Dedifferentiated amniotic fluid mesenchymal stem cell (primary cell): ENCODE data around the gene DIPK1B.

Source experiments
- DNase-seq: peaks from one replicate; pipeline ENCODE4 v3.0.0-alpha.2; 2016; ENCODE audit errors: extremely low spot score

The DIPK1B gene

DNA sequence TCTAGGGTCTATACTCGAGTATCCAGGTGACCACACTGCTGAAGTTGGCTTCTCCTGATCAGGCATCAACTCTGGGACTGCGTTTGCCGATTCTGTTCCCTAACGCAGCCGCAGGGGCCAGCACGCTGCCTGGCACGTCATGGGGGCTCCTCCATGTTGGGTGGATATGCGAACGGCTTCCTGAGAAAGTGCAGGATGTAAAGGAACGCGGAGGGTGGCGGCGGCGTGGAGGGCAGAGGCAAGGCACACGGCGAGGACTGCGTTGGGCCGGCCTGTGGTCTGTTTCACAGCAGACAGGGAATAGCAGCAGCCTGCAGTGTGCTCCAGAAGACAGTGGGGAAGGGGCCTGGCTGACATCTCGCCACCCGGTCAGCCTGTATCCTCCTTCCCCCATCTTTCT lies 26.6 kb downstream of the DIPK1B start:
- DNase-seq, result no peak

DNA sequence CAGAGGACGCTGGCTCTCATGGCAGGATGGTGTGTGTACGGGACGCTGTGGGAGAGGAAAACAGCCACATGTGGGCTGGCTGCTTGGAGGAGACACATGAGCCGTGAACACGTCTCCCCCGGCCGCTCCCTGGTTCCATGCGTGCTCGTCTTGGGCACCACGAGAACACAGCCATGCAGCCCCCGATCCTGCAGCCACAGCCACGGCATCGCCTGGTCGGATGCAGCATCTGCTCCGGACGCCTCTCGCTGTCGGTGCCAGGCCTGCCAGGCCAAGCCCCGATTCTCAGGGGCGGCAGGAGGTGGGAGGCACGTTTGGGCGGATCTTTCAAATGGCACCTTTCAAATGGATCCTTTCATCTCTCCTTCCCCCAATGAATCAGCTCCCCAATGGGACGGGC lies 27.1 kb downstream of the DIPK1B start:
- no peak for DNase-seq

DNA sequence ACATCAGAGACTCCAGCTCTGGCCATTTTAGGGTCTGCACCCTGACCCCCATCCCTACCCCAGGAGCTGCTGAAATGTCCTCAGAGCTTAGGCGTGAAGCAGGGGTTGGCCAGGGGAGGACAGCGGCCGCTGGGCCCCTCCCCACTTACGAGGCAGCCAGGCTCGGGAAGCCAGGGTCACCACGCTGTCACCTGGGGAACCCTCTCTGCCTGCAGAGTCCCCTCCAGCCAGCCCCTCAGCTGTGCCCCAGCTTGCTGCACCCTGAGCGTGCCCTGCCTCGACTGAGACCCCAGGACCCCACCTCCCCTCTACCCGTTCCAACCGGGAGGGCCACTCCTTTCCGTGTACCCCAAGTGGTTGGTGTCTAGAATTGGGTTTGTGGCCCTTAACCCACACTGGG lies 27.7 kb downstream of the DIPK1B start:
- no peak for DNase-seq

- no peak for DNase-seq
Measured at GRCh38 chr9:136740491-136740890, 28.1 kb downstream of the DIPK1B start.

- DNase-seq, result no peak
Measured at GRCh38 chr9:136740971-136741882, 28.9 kb downstream of the DIPK1B start.

GRCh38 chr9:136741883-136742571 lies 29.7 kb downstream of the DIPK1B start:
- no peak for DNase-seq

DNA sequence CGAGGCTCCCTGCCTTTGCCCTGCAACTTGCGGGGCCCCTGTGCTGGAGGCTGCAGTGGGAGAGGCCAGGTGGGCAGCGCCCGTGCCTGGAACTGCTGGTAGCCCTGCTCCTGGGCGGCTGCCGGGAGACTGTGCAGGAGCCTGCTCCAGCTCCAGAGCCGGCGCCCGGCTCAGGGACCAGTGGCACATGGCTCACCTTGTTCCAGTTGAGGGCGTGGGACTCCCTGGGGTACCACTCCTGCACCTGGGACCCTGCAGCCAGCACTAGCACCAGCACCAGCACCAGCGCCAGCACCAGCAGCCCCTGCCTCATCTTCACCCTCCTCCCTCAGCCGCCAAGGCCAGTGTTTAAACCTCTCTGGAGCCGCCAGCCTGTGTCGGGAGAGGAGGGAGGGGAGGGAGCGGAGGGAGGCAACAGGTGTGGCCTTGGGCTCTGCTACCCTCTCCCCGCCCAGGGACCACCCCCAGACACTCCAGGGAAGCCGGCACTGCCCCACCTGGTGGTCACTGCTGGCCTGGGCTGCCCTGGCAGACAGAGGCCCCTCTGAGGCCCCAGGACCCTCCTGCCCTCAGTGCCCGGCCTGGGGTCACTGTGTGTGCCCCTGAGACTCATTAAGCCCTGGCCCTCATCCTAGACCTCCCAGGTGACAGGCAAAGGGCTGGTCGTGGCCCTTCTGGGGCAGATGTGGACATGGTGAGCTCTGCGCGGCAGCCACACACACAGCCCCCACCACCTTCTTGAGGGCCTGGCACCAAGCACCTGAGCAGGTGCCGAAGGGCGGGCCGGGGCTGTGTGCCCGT lies 30.4 kb downstream of the DIPK1B start, which contains the start of gene LCN10:
TSS of gene LCN10 (minus strand) at position 350 of the 801 bp plus-strand sequence. CDS start at position 313, 37 bp downstream.
- no peak for DNase-seq

- no peak for DNase-seq
Measured at GRCh38 chr9:136743639-136744211, 31.4 kb downstream of the DIPK1B start.

DNA sequence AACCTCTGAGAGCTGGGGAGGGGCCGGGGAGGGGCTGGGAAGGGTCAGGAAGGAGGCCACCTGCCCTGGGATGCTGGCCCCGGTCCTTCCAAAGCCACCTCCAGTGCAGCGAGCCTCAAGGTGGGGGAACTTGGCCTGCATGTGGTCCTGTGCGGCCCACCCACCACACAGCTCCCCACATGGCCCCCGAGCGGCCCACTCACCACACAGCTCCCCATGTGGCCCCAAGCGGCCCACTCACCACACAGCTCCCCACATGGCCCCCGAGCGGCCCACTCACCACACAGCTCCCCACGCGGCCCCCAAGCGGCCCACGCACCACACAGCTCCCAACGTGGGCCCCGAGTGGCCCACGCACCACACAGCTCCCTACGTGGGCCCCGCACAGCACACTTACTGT lies 32.4 kb downstream of the DIPK1B start:
- DNase-seq, result no peak

DNA sequence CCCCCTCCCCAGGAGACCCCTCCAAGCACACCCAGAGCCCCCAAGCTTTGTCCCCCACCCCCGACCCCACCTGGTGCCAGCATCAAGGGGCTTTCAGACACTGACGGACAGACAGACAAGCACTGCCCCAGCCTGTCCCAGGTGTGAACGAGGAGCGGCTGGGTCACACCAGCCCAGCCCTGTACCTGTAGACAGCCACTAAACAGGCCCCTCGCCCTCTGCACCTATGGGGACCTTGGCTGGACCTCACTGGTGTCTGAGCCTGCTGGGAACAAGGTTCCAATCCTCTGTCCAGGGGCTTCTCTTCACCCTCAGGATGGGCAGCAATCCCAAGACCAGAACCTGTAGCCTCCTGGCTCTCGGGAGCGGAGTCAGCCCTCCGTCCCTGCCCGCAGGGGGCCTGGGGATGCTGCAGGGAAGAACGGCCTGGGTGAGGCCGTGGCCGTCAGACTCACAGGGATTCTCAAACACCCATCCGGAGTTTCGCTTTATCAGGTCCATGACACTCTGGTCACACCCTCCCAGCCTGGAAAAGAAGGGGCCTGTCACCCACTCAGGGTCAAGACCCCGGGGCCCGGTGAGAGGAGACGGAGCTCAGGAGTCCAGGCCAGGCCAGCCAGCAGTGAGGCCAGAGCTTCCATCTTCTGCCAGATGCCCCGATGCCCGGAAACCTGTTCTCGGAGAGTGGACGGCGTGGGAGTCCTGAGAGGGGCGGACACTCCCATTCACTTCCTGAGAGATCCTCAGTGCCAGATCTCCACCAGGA lies 33.2 kb downstream of the DIPK1B start:
- DNase-seq, result no peak

GRCh38 chr9:136746155-136746490 lies 33.8 kb downstream of the DIPK1B start:
- DNase-seq, result no peak

DNA sequence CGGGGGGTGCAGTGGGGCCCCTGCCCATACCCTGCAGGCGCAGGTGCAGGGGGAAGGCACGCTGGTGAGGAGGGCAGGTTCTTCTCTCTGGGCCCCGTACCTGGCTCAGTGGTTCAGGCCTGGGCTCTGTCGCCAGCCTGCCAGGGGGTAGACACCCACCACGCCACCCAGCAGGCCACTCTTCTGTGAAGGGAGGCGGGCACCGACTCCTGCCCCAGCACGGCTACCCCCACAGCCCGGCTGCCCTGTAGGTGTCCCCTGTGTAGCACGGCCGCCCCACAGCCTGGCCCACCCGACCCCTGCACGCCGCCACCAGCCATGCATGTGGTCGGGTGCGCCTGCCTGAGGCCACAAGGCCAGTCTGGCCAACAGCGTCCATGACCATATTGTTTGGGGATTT lies 34.2 kb downstream of the DIPK1B start:
- no peak for DNase-seq

DNA sequence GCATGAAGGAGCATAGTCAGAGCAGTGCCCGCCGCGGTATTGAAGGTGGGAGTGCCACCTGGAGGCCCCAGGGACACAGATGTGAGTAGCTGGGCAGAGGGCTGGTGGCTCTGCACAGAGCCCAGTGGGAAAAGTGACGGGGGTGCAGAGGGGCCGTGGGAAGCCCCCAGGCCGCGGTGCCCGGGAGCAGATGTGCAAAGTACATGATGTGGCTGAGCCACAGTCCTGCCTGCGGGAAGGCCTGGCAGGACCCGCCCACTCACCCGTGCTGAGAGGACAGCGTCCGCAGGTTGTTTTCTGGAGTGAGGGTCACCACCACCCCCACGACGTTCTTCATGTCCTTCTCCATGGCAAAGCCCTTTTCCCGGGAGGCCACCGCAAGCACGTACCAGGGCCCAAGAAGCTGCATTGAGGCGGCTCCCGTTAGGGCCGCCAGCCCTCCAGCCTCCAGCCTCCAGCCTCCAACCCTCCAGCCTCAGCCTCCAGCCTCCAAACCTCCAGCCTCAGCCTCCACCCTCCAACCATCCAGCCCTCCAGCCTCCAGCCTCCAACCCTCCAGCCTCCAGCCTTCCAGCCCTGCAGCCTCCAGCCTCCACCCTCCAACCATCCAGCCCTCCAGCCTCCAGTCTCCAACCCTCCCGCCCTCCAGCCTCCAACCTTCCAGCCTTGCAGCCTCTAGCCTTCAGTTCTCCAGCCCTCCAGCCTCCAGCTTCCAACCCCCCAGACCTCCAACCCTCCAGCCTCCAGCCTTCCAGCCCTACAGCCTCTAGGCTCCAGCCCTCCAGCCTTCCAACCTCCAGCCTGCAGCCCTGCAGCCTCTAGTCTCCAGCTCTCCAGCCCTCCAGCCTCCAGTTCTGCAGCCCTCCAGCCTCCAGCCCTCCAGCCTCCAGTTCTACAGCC lies 35.0 kb downstream of the DIPK1B start:
- DNase-seq, result no peak

- no peak for DNase-seq
Measured at GRCh38 chr9:136748201-136748600, 35.8 kb downstream of the DIPK1B start, which contains the start of gene LCN6. Gene LCN6 (minus strand): TSS chr9:136748525. CDS start chr9:136748483, 42 bp downstream.

DNA sequence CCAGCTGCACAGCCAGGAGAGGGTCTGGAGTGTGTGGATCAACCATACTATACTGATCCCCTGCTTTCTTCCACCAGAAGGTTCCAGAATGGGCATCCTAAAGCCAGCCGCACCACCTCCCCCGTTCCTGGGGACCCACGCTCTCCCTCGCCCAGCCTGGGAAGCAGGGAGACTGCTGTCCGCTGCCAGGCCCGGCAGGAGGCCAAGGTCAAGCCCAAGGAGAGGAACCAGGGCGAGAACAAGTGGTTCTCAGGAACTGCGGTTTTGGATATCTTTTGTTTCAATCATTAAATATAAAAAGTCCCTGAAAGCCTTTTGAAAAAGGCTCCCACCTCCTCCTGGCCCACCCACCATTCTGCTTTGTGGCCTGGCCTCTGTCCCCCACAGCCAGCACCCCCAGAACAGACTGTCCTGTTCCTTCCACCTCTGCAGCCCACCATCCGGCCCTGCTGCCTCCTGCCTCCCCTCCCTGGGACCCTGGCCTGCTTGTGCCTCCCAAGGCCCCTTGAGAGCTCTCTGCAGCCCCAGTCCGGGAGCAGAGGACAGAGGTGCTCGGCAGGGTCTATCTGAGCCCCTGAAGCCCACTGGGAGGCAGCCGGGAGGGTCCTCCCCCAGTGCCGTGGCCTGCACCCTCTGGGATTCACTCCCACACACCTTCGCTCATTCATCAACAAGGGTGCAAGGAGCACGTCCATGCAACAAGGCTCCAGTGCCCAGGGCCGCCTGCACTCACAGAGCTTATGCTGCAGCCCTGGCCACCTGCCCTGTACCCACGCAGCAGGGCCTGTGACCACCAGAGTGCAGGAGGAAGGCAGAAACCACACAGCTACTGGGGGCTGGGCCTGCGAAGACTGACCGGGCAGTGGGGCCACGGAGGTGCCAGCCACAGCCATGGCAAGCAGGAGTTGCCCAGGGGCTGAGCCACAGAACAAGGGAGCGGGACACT lies 36.6 kb downstream of the DIPK1B start:
- DNase-seq, result no peak

DNA sequence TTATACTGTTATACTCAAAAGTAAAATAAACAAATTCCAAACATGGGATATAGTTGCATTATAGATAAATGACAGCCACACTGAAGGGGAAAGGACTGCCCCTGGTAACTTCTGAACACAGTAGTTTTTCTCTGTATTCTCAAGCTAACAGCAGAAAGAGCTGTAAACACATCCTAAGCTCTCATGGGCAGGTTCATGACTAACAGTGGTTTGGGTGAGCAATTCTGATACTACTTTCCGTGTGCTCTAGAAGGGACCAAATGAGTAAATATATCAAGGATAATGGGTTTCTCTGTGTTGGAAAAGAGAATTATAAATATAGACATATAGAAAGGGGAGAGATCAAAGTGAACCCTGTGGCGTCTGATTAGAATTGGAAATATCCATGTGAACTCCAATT lies 38.2 kb downstream of the DIPK1B start:
- no peak for DNase-seq

GRCh38 chr9:136751244-136751643 lies 38.9 kb downstream of the DIPK1B start:
- DNase-seq, result no peak

GRCh38 chr9:136751814-136752213 lies 39.4 kb downstream of the DIPK1B start:
- DNase-seq, result no peak
